H1 (cell line): Measurements from ENCODE around the gene KLF16. TPM values are rescaled to one million over a fixed set of nuclear protein-coding genes. Genes with fewer than 3 reads are reported as not detected.
A peak's percentile ranks its signal among the peaks of the same experiment; 100 is the strongest.

ENCODE experiments used
- CTCF ChIA-PET: fragments of 300-600 bp; sonication (Branson Sonifier 250); formaldehyde crosslinking; loops from one replicate; lab custom pipeline; 2021; ENCODE audit not compliant: partially characterized antibody; lab: Charles Lee
- POLR2A ChIA-PET: fragments of 300-600 bp; sonication (Branson Sonifier 250); formaldehyde crosslinking; loops from one replicate; lab custom pipeline; 2021; ENCODE audit warnings: inconsistent platforms; ENCODE audit not compliant: partially characterized antibody; lab: Charles Lee
- DNase-seq, 2 experiments: peaks; one replicate each; pipeline versions ENCODE4 v3.0.0 to v3.0.0-alpha.2; 2010 to 2022; ENCODE audit warnings: low spot score in 2 of 2, low read depth in 1 of 2, mixed read lengths in 1 of 2
- FAIRE-seq: peaks from 2 replicates; lab custom pipeline; 2011; peaks lifted over from hg19 to GRCh38; lab: Jason Lieb, UNC
- H2AFZ ChIP-seq: 2 replicates; pipeline ENCODE4 v1.8.1; 2012; ENCODE audit warnings: low read length, inconsistent platforms
- H2AK5ac ChIP-seq: 2 replicates; pipeline ENCODE4 v1.6.1; 2013; ENCODE audit warnings: low read depth, low read length
- H2BK120ac ChIP-seq: replicated peaks from 2 replicates; pipeline ENCODE3; 2013; ENCODE audit warnings: low read depth, low read length, inconsistent platforms
- H2BK12ac ChIP-seq: 2 replicates; pipeline ENCODE4 v1.6.1; 2013; ENCODE audit warnings: low read depth, low read length
- H2BK15ac ChIP-seq: 2 replicates; pipeline ENCODE4 v1.6.1; 2013; ENCODE audit warnings: low read length
- H2BK20ac ChIP-seq: 2 replicates; pipeline ENCODE4 v1.6.1; 2013; ENCODE audit warnings: low read length
- H2BK5ac ChIP-seq: 2 replicates; pipeline ENCODE4 v1.6.1; 2013; ENCODE audit warnings: low read depth, low read length
- H3K14ac ChIP-seq: 2 replicates; pipeline ENCODE4 v1.6.1; 2013; ENCODE audit warnings: inconsistent platforms; ENCODE audit not compliant: insufficient read length
- H3K18ac ChIP-seq: 2 replicates; pipeline ENCODE4 v1.6.1; 2013; ENCODE audit warnings: low read length; ENCODE audit errors: extremely low read depth
- H3K23ac ChIP-seq: 2 replicates; pipeline ENCODE4 v1.6.1; 2013; ENCODE audit warnings: inconsistent platforms; ENCODE audit not compliant: insufficient read length
- H3K23me2 ChIP-seq: 2 replicates; pipeline ENCODE4 v1.6.1; 2013; ENCODE audit warnings: low read depth, low read length
- H3K27ac ChIP-seq: 2 replicates; pipeline ENCODE4 v1.6.1; 2011; ENCODE audit warnings: low read depth, low read length, inconsistent platforms
- H3K27me3 ChIP-seq, 4 experiments: replicated peaks in 1 of 4; 1 replicate in 1 of 4; 2 replicates in 3 of 4; pipeline versions ENCODE4 v1.6.1 to v1.8.1; 2011 to 2013; ENCODE audit warnings: low read length in 3 of 4, mild to moderate bottlenecking in 3 of 4, inconsistent platforms in 2 of 4, mixed read lengths in 2 of 4, moderate library complexity in 1 of 4; ENCODE audit not compliant: control insufficient read depth in 3 of 4, insufficient read depth in 3 of 4; ENCODE audit errors: extremely low read depth in 1 of 4
- H3K36me3 ChIP-seq, 4 experiments: 2 replicates each; pipeline versions ENCODE4 v1.6.1 to v1.8.1; 2011 to 2013; ENCODE audit warnings: mild to moderate bottlenecking in 4 of 4, low read length in 3 of 4, moderate library complexity in 2 of 4, control low read depth in 1 of 4, inconsistent platforms in 1 of 4; ENCODE audit not compliant: insufficient read depth in 4 of 4, control insufficient read depth in 2 of 4
- H3K4ac ChIP-seq: replicated peaks from 2 replicates; pipeline ENCODE3; 2013; ENCODE audit warnings: low read length, low read depth, mixed read lengths, inconsistent platforms; ENCODE audit not compliant: insufficient read length
- H3K4me1 ChIP-seq, 4 experiments: replicated peaks in 1 of 4; 1 replicate in 1 of 4; 2 replicates in 3 of 4; pipeline versions ENCODE4 v1.6.1 to v1.8.1; 2011 to 2013; ENCODE audit warnings: low read length in 3 of 4, inconsistent platforms in 2 of 4, mixed read lengths in 1 of 4; ENCODE audit not compliant: insufficient read depth in 4 of 4, control insufficient read depth in 3 of 4
- H3K4me2 ChIP-seq, 2 experiments: 2 replicates each; pipeline versions ENCODE4 v1.6.1 to v1.8.1; 2011 to 2013; ENCODE audit warnings: low read depth in 2 of 2, low read length in 2 of 2, control low read depth in 1 of 2, inconsistent platforms in 1 of 2, mild to moderate bottlenecking in 1 of 2; ENCODE audit not compliant: insufficient read depth in 1 of 2
- H3K4me3 ChIP-seq, 4 experiments: fragments of 200-600, 300-600 bp in 1 of 4; sonication (generic), shearing (Covaris generic), sonication (Bioruptor Twin) in 1 of 4; 2 replicates each; pipeline versions ENCODE4 v1.5.1 to v1.8.1; 2011 to 2016; ENCODE audit warnings: low read length in 4 of 4, low read depth in 3 of 4, control low read depth in 2 of 4, inconsistent platforms in 2 of 4, mild to moderate bottlenecking in 2 of 4, mixed read lengths in 1 of 4, moderate library complexity in 1 of 4; ENCODE audit not compliant: insufficient read depth in 2 of 4; ENCODE audit errors: extremely low read depth in 1 of 4
- H3K56ac ChIP-seq: replicated peaks from 2 replicates; pipeline ENCODE3; 2013; ENCODE audit warnings: low read depth, mild to moderate bottlenecking, mixed read lengths, low read length, inconsistent platforms; ENCODE audit not compliant: insufficient read length
- H3K79me1 ChIP-seq: 2 replicates; pipeline ENCODE4 v1.6.1; 2013; ENCODE audit warnings: low read depth, low read length, control low read depth
- H3K79me2 ChIP-seq, 2 experiments: 2 replicates each; pipeline versions ENCODE4 v1.6.1 to v1.8.1; 2012 to 2013; ENCODE audit warnings: low read length in 2 of 2, mild to moderate bottlenecking in 2 of 2, inconsistent platforms in 1 of 2; ENCODE audit not compliant: insufficient read depth in 2 of 2, control insufficient read depth in 1 of 2
- H3K9ac ChIP-seq, 4 experiments: replicated peaks in 1 of 4; 1 replicate in 1 of 4; 2 replicates in 3 of 4; pipeline versions ENCODE4 v1.6.1 to v1.8.1; 2011 to 2013; ENCODE audit warnings: low read depth in 3 of 4, low read length in 3 of 4, control low read depth in 2 of 4, mild to moderate bottlenecking in 2 of 4, moderate library complexity in 2 of 4, inconsistent platforms in 1 of 4; ENCODE audit errors: extremely low read depth in 1 of 4
- H3K9me3 ChIP-seq, 2 experiments: 2 replicates each; pipeline versions ENCODE4 v1.6.1 to v1.8.1; 2012 to 2013; ENCODE audit warnings: mild to moderate bottlenecking in 2 of 2, moderate library complexity in 2 of 2, control low read depth in 1 of 2, inconsistent platforms in 1 of 2, low read depth in 1 of 2, low read length in 1 of 2, mixed read lengths in 1 of 2; ENCODE audit not compliant: insufficient read depth in 2 of 2
- H4K20me1 ChIP-seq, 2 experiments: replicated peaks in 1 of 2; 2 replicates each; pipeline versions ENCODE3 to v1.8.1; 2011 to 2013; ENCODE audit warnings: inconsistent platforms in 2 of 2, low read length in 2 of 2, mild to moderate bottlenecking in 1 of 2; ENCODE audit not compliant: insufficient read depth in 2 of 2, control insufficient read depth in 1 of 2
- H4K5ac ChIP-seq: 2 replicates; pipeline ENCODE4 v1.6.1; 2013; ENCODE audit warnings: low read length, low read depth, mixed read lengths, inconsistent platforms; ENCODE audit not compliant: insufficient read length
- H4K8ac ChIP-seq: 2 replicates; pipeline ENCODE4 v1.8.0; 2013; ENCODE audit warnings: mild to moderate bottlenecking, moderate library complexity, low read length, inconsistent platforms; ENCODE audit not compliant: insufficient read depth; ENCODE audit errors: extremely low read depth
- H4K91ac ChIP-seq: replicated peaks from 2 replicates; pipeline ENCODE3; 2013; ENCODE audit warnings: low read length, mixed read lengths, inconsistent platforms; ENCODE audit not compliant: insufficient read length
- BACH1 ChIP-seq: IDR thresholded peaks from 2 replicates; pipeline ENCODE4 v1.6.1; 2012; ENCODE audit warnings: low read length, improper control_type of control experiment
- BCL11A ChIP-seq, 2 experiments: IDR thresholded peaks; one replicate each; pipeline ENCODE4 v1.6.1; 2011; ENCODE audit warnings: low read depth in 2 of 2, low read length in 2 of 2, mild to moderate bottlenecking in 2 of 2
- CEBPB ChIP-seq: IDR thresholded peaks from 2 replicates; pipeline ENCODE4 v1.6.1; 2012; ENCODE audit warnings: low read depth, low read length
- EGR1 ChIP-seq: IDR thresholded peaks from 2 replicates; pipeline ENCODE4 v1.6.1; 2011; ENCODE audit warnings: low read depth, low read length, borderline replicate concordance
- FOSL1 ChIP-seq: IDR thresholded peaks from 2 replicates; pipeline ENCODE4 v1.6.1; 2011; ENCODE audit warnings: mild to moderate bottlenecking, low read depth, low read length, moderate library complexity; ENCODE audit not compliant: insufficient read depth
- GABPA ChIP-seq: IDR thresholded peaks from 2 replicates; pipeline ENCODE4 v1.6.1; 2011; ENCODE audit warnings: mild to moderate bottlenecking, low read length, moderate library complexity, borderline replicate concordance; ENCODE audit not compliant: insufficient read depth
- KDM1A ChIP-seq: fragments of 200-600, 300-600 bp; sonication (generic); IDR thresholded peaks from 2 replicates; pipeline ENCODE4 v1.7.1; 2016; ENCODE audit warnings: mild to moderate bottlenecking, low read length, borderline replicate concordance
- KDM4A ChIP-seq: IDR thresholded peaks from one replicate; pipeline ENCODE4 v1.7.1; 2012; ENCODE audit warnings: low read depth, mild to moderate bottlenecking, moderate library complexity, low read length, inconsistent platforms; ENCODE audit not compliant: severe bottlenecking
- POLR2A ChIP-seq, 2 experiments: IDR thresholded peaks; 1 replicate in 1 of 2; 2 replicates in 1 of 2; pipeline ENCODE4 v1.6.1; 2011; ENCODE audit warnings: low read depth in 2 of 2, low read length in 2 of 2, mild to moderate bottlenecking in 2 of 2; ENCODE audit errors: control extremely low read depth in 1 of 2
- RBBP5 ChIP-seq: IDR thresholded peaks from 2 replicates; pipeline ENCODE4 v1.7.1; 2012; ENCODE audit warnings: low read depth, mild to moderate bottlenecking, inconsistent platforms, low read length, moderate library complexity, borderline replicate concordance
- SP1 ChIP-seq: IDR thresholded peaks from 2 replicates; pipeline ENCODE4 v1.6.1; 2011; ENCODE audit warnings: low read depth, low read length
- TAF1 ChIP-seq: IDR thresholded peaks from 2 replicates; pipeline ENCODE4 v1.6.1; 2011; ENCODE audit warnings: mild to moderate bottlenecking, low read depth, low read length
- TBP ChIP-seq: IDR thresholded peaks from 2 replicates; pipeline ENCODE4 v1.6.1; 2011; ENCODE audit warnings: low read depth, low read length, improper control_type of control experiment
- WGBS, 2 experiments: shearing (Covaris generic) in 1 of 2; methylation state at CpG; one replicate each; pipeline versions ENCODE4 v1.1.6 to v1.1.7; 2013 to 2015; ENCODE audit warnings: low lambda C conversion rate in 2 of 2, mixed read lengths in 2 of 2, inconsistent platforms in 1 of 2, low coverage in 1 of 2, missing lambda C conversion rate in 1 of 2; ENCODE audit not compliant: insufficient replicate concordance in 2 of 2, insufficient coverage in 1 of 2, insufficient read length in 1 of 2; ENCODE audit errors: extremely low coverage in 1 of 2, missing lambda C conversion rate in 1 of 2; 5-methylcytosine and 5-hydroxymethylcytosine counted together
- polyA plus RNA-seq, 7 experiments: library from polyadenylated mRNA; depleted of rRNA in 3 of 7; stranded (reverse) in 5 of 7; unstranded in 2 of 7; fragments of >200 nt in 5 of 7; fragments of 200-250 nt in 2 of 7; gene quantifications; 1 replicate in 5 of 7; 2 replicates in 1 of 7; 4 replicates in 1 of 7; pipeline versions ENCODE4 v1.2.1 to v1.2.3, GENCODE V29; 2011 to 2013; ENCODE audit warnings: missing spikeins in 2 of 7, mixed read lengths in 2 of 7
- total RNA-seq: library from RNA; stranded (reverse); fragmentation: NEBNext Ultra II Directional; extraction: Animal tissue kit (Norgen Biotek cat#: 25700); gene quantifications from 2 replicates; pipeline ENCODE4 v1.2.1, GENCODE V29; 2021
- TF ChIP-seq, protein P1 (sequence below): IDR thresholded peaks from 2 replicates; pipeline ENCODE4 v1.6.1; 2012; ENCODE audit warnings: inconsistent platforms

The KLF16 gene
- total and polyA plus RNA-seq, 2 of the 8 experiments (the other 6 are each of a cell fraction or from before 2014, with no cell fraction given) = 14.3 to 45.9 TPM

DNA sequence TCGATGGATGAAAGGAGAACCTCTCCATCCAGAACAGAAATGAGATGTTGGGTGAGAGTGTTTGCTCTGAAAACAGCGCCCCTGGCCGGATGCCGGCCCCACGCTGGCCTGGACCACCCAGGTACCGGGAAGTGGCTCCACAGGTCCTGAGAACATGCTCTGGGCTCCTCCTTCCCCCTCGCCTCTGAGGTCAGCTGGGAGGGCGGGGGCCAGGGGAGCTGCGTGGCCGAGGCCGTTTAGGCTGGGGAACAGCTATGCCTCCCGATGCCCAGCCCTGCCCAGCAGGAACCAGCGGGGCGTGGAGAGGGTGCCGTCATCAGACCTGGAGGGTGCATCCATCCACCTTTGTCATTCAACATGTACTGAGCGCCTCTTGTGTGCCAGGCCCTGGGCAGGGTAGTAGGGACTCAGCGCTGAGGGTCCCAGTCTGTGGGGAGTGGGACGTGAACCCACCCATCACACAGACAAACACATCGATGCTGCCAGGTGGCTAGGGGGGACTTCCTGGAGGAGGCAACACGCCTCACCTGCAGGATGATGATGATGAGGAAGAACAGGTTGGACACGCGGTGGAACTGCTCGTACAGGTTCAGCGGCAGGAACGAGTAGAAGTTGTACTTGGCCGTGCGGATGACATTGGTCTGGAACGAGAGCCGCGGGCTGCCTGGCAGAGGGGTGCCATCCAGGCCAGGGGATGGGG is 55.5 kb downstream of the KLF16 start:
- H2BK20ac ChIP-seq = no peak overlapping the region
- no peaks in the 10 kb centered on the region for H3K79me2 ChIP-seq
- H2BK120ac ChIP-seq = no peak overlapping the region
- TF ChIP-seq POLR2A (IDR thresholded peaks at IDR 0.05; ENCODE audit: control extremely low read depth in 1 of 2, low read depth in 2 of 2, low read length in 2 of 2) (no peak), KDM4A (no peak), RBBP5 (no peak), TAF1 (no peak), TBP (no peak), FOSL1 (no peak), SP1 (no peak), KDM1A (no peak), EGR1 (no peak), CEBPB (no peak), BCL11A (IDR thresholded peaks at IDR 0.05; ENCODE audit: low read depth in 2 of 2, low read length in 2 of 2) (no peak), GABPA (no peak), BACH1 (no peak)
- TF ChIP-seq, protein P1, sequence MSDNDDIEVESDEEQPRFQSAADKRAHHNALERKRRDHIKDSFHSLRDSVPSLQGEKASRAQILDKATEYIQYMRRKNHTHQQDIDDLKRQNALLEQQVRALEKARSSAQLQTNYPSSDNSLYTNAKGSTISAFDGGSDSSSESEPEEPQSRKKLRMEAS = no peak
- no peaks in the 10 kb centered on the region; a peak in 1 of 7 replicates for H3K4me1 ChIP-seq
- no peak overlapping the region for H3K9ac ChIP-seq
- H3K14ac ChIP-seq = no peak overlapping the region
- no peak overlapping the region for H2BK12ac ChIP-seq
- H2AFZ ChIP-seq = no peak overlapping the region
- H4K91ac ChIP-seq = no peak overlapping the region
- H3K36me3 ChIP-seq = no peaks in the 10 kb centered on the region
- H2BK15ac ChIP-seq = no peak overlapping the region
- no peak overlapping the region for H3K27ac ChIP-seq
- H4K8ac ChIP-seq = no peak overlapping the region
- no peaks in the 10 kb centered on the region; the same call in 1 of the 2 replicates for H3K79me1 ChIP-seq
- H3K9me3 ChIP-seq = no peaks in the 10 kb centered on the region
- H3K23me2 ChIP-seq = peaks cover 2% of the 10 kb centered on the region
- CTCF ChIA-PET = interaction anchor here (0.6 to 6.2 kb wide), 8 partner anchors 12 to 187 kb away, joined by 3 to 73 read pairs (median 4); no protein-coding TSS in a partner anchor
- no peak overlapping the region for H3K56ac ChIP-seq
- POLR2A ChIA-PET = no interaction called here
- peaks cover 0 to 6% (median 0%) of the 10 kb centered on the region in 4 experiments; a peak in 3 of 7 replicates for H3K27me3 ChIP-seq
- WGBS, 2 experiments = 87% methylated on average over 30 of the region's 30 CpGs; no CpG with 5 or more reads in 1 of the 2 experiments
- H3K23ac ChIP-seq = no peak overlapping the region
- H4K20me1 ChIP-seq = no peaks in the 10 kb centered on the region
- no peak for DNase-seq
- H2BK5ac ChIP-seq = 0 out of 2 replicates have a peak overlapping the region, but pooled peaks have one; percentile 16
- H3K4ac ChIP-seq = no peak overlapping the region
- H3K4me3 ChIP-seq = no peak overlapping the region
- no peak overlapping the region for H3K18ac ChIP-seq
- no peak overlapping the region for H2AK5ac ChIP-seq
- no peak for FAIRE-seq
- no peak overlapping the region for H4K5ac ChIP-seq
- H3K4me2 ChIP-seq = no peak overlapping the region
